BE2C (cell line): ENCODE measurements around the gene CDH15.
A peak's percentile ranks its signal among the peaks of the same experiment; 100 is the strongest.
"Not testable (repeated sequence)": the region's sequence is repeated elsewhere in the genome, so short reads cannot be mapped to it uniquely, and the experiment has no call there.

Experiments used
- DNase-seq: peaks from one replicate; pipeline ENCODE4 v3.0.0-alpha.2; 2020
- H3K27me3 ChIP-seq: fragments of 250-450 bp; sonication (Bioruptor Pico); 2 replicates; pipeline ENCODE4 v1.5.1; 2020; ENCODE audit warnings: mild to moderate bottlenecking
- H3K36me3 ChIP-seq: fragments of 250-450 bp; sonication (Bioruptor Pico); 2 replicates; pipeline ENCODE4 v1.5.1; 2020; ENCODE audit warnings: mild to moderate bottlenecking
- H3K4me1 ChIP-seq: fragments of 250-450 bp; sonication (Bioruptor Pico); 2 replicates; pipeline ENCODE4 v1.5.1; 2020
- H3K4me3 ChIP-seq: 2 replicates; pipeline ENCODE4 v1.5.1; 2011; ENCODE audit warnings: low read depth, low read length
- H3K9me3 ChIP-seq: fragments of 250-450 bp; sonication (Bioruptor Pico); 2 replicates; pipeline ENCODE4 v1.5.1; 2020
- TF ChIP-seq, protein P1 (sequence below): IDR thresholded peaks from 2 replicates; pipeline ENCODE4 v1.5.1; 2012; ENCODE audit warnings: mild to moderate bottlenecking, low read depth, low read length

The CDH15 gene

GRCh38 chr16:89164436-89164835 is 7.1 kb upstream of the CDH15 start:
- no peaks in the 10 kb centered on the region for H3K36me3 ChIP-seq
- H3K4me1 ChIP-seq = peaks cover 7% of the 10 kb centered on the region
- TF ChIP-seq, protein P1, sequence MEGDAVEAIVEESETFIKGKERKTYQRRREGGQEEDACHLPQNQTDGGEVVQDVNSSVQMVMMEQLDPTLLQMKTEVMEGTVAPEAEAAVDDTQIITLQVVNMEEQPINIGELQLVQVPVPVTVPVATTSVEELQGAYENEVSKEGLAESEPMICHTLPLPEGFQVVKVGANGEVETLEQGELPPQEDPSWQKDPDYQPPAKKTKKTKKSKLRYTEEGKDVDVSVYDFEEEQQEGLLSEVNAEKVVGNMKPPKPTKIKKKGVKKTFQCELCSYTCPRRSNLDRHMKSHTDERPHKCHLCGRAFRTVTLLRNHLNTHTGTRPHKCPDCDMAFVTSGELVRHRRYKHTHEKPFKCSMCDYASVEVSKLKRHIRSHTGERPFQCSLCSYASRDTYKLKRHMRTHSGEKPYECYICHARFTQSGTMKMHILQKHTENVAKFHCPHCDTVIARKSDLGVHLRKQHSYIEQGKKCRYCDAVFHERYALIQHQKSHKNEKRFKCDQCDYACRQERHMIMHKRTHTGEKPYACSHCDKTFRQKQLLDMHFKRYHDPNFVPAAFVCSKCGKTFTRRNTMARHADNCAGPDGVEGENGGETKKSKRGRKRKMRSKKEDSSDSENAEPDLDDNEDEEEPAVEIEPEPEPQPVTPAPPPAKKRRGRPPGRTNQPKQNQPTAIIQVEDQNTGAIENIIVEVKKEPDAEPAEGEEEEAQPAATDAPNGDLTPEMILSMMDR = no peak
- H3K27me3 ChIP-seq = peaks cover 26% of the 10 kb centered on the region
- H3K4me3 ChIP-seq = no peak overlapping the region
- no peaks in the 10 kb centered on the region for H3K9me3 ChIP-seq
- DNase-seq = no peak

DNA sequence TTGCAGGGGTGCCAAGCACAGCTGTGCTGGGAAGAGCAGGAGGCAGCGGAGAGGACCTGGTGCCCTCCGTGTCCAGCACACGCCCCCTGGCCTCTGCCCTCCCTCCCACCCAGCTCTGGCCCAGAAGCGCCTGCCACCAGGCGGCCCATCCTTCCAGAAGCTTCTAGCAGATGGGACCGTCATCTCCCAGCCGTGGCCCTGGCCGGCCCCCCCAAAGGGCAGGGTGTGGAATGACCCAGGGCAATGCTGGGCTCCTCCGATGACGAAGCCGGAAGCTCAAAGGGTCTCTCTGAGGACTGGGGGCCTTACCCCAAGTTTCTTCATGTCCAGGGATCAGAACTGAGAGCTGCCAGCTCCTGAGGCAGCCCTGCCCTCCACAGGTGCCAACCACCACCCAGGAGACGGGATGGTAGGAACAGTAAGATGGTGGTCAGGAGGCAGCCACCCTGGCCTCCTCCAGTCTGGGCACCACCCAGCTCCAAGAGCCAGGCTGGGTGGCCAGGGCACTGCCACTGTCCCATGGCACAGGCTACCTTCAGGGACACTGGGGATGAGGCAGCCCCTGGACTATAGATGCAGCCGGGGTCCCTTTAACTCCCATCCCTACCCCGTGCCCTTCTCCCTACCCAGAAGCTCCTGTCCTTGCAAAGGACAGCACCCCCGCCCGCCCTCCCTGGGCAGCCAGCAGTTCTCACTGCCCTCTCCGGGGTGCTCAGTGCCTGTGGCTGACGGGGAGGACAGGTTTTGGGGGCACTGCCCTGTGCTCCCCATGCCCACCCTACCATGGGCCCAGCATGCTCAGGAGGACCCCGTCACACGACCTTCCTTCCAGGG is 6.5 kb upstream of the CDH15 start:
- no peaks in the 10 kb centered on the region for H3K36me3 ChIP-seq
- no peak for DNase-seq
- H3K27me3 ChIP-seq = peaks cover 28% of the 10 kb centered on the region
- TF ChIP-seq, protein P1 = no peak
- peaks cover 7% of the 10 kb centered on the region for H3K4me1 ChIP-seq
- no peaks in the 10 kb centered on the region for H3K9me3 ChIP-seq
- H3K4me3 ChIP-seq = no peak overlapping the region

DNA sequence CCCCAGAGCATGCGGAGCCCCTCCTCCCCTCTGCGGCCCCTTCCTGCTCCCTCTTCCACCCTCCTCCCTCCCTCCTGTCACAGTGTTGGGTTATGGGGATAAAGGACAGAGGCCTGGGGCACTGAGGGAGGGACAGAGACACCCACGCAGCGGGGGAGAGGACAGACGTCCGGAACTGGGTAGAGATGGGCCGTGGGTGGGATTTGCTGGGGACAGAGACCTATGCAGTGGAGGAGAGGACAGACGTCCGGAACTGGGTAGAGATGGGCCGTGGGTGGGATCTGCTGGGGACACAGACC is 5.9 kb upstream of the CDH15 start:
- DNase-seq, H3K4me3 ChIP-seq, H3K36me3 ChIP-seq, H3K9me3 ChIP-seq, H3K4me1 ChIP-seq: not testable (repeated sequence)
- peaks cover 34% of the 10 kb centered on the region for H3K27me3 ChIP-seq

- no peak for DNase-seq
- Histone ChIP-seq H3K27me3 (peaks cover 37% of the 10 kb centered on the region), H3K9me3 (no peaks in the 10 kb centered on the region), H3K4me1 (peaks cover 7% of the 10 kb centered on the region), H3K4me3 (no peak overlapping the region), H3K36me3 (no peaks in the 10 kb centered on the region)
- TF ChIP-seq, protein P1 = no peak
Measured at GRCh38 chr16:89166696-89167424, 4.7 kb upstream of the CDH15 start.

DNA sequence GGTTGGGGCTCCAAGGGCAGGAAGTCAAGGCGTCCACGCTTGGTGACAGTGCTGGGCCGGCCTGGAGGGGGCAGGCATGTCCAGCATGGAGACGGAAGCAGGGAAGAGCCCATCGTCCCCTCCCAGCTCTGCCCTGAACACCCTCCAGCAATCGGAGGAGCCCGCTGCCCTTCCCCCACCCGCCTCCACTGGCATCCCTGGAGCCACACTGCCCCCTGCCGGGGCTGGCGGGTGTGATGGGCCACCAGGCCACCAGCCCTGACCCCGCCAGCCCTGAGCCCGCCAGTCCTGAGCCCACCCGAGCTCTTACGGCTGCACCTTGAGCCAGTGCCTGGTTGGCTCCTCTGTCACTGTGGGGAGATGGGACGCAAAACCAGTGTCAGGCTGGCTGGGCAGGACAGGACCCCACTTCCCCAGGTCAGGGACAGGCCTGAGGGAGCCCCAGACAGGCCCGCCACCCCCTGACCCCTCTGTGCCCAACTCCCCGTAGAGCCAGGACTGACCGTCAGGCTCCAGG is 4.1 kb upstream of the CDH15 start:
- Histone ChIP-seq H3K27me3 (peaks cover 37% of the 10 kb centered on the region), H3K9me3 (no peaks in the 10 kb centered on the region), H3K4me1 (peaks cover 7% of the 10 kb centered on the region), H3K4me3 (no peak overlapping the region), H3K36me3 (no peaks in the 10 kb centered on the region)
- TF ChIP-seq, protein P1 = peak; percentile 74
- peak; percentile 97 for DNase-seq

DNA sequence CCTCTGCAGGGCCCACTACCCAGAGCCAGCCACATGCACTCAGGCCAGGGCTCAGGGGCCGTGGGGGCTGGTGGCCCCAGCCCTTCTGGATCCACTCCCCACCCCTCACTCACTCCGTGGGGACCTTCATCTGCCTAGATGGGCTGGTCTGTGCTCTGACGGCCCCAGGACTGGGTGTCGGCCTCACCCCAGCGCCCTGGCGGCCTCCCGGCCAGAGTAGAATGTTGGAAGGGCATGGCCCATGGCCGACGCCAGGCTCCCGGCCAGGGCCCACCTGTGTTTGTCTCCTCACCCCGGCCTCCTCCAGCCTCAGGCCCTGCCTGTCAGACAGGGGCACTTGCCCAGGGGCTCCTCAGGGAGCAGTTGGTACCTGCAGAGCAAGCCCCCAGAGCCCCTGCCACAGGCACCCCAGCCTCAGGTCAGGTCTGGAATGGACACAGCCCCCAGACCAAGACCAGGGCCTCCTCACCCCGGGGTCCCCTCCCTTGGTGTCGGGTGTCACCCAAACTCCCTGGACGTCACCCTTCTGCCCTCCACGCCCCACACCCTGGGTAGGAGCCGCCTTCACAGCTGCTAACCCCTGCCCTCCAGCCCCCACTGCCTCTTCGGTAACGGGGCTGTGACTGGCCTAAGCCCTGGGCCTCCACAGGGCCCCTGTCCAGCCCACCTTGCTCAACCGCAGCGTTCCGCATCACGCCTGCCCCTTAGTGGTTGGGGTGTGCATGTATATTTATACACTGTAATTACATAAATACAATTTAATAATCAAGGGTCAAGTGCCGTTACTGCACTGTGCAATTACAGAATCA is 3.0 kb upstream of the CDH15 start:
- peaks cover 7% of the 10 kb centered on the region for H3K4me1 ChIP-seq
- DNase-seq = no peak
- no peaks in the 10 kb centered on the region for H3K9me3 ChIP-seq
- TF ChIP-seq, protein P1 = peak; percentile 40
- no peak overlapping the region for H3K4me3 ChIP-seq
- no peaks in the 10 kb centered on the region for H3K36me3 ChIP-seq
- H3K27me3 ChIP-seq = peaks cover 37% of the 10 kb centered on the region
